Panc1 (cell line): Measurements from ENCODE around the gene C5orf46.

ENCODE experiments used
- POLR2AphosphoS5 ChIP-seq: IDR thresholded peaks from 2 replicates; pipeline ENCODE4 v1.6.1; 2012; ENCODE audit warnings: mild to moderate bottlenecking, low read depth, low read length, moderate library complexity
- REST ChIP-seq, 2 experiments: IDR thresholded peaks; 2 replicates each; pipeline ENCODE4 v1.6.1; 2011 to 2012; ENCODE audit warnings: low read depth in 2 of 2, control low read depth in 1 of 2, low read length in 1 of 2, mild to moderate bottlenecking in 1 of 2, moderate library complexity in 1 of 2; ENCODE audit not compliant: insufficient read depth in 1 of 2
- SIN3A ChIP-seq: IDR thresholded peaks from 2 replicates; pipeline ENCODE4 v1.6.1; 2012; ENCODE audit warnings: low read depth, mild to moderate bottlenecking, low read length, moderate library complexity, borderline replicate concordance; ENCODE audit not compliant: insufficient read depth
- TF ChIP-seq, protein P1 (sequence below): fragments of 450-650 bp; IDR thresholded peaks from 2 replicates; pipeline ENCODE4 v1.5.1; 2017; ENCODE audit warnings: mild to moderate bottlenecking

GRCh38 chr5:147930769-147931168 lies 24.4 kb upstream of the C5orf46 start:
- TF ChIP-seq SIN3A (no peak), REST (IDR thresholded peaks at IDR 0.05; ENCODE audit: insufficient read depth in 1 of 2, low read depth in 2 of 2, low read length in 1 of 2) (no peak), POLR2AphosphoS5 (no peak)
- TF ChIP-seq, protein P1, sequence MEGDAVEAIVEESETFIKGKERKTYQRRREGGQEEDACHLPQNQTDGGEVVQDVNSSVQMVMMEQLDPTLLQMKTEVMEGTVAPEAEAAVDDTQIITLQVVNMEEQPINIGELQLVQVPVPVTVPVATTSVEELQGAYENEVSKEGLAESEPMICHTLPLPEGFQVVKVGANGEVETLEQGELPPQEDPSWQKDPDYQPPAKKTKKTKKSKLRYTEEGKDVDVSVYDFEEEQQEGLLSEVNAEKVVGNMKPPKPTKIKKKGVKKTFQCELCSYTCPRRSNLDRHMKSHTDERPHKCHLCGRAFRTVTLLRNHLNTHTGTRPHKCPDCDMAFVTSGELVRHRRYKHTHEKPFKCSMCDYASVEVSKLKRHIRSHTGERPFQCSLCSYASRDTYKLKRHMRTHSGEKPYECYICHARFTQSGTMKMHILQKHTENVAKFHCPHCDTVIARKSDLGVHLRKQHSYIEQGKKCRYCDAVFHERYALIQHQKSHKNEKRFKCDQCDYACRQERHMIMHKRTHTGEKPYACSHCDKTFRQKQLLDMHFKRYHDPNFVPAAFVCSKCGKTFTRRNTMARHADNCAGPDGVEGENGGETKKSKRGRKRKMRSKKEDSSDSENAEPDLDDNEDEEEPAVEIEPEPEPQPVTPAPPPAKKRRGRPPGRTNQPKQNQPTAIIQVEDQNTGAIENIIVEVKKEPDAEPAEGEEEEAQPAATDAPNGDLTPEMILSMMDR, result no peak
